ENCODE results near the gene SIGLEC15.

The SIGLEC15 gene

GRCh38 chr18:45792506-45793263 lies 32.8 kb upstream of the SIGLEC15 start:
- no peaks in the 10 kb centered on the region for H3K36me3 ChIP-seq (ENCODE audit: control insufficient read depth, insufficient read depth, low read length)
- H3K27me3 ChIP-seq (replicated peaks; ENCODE audit: control insufficient read depth, insufficient read depth, low read length): no peaks in the 10 kb centered on the region
- no peak overlapping the region for H3K4me3 ChIP-seq (replicated peaks; ENCODE audit: low read depth, low read length)
- no peak for TF ChIP-seq CTCF (IDR thresholded peaks at IDR 0.05; ENCODE audit: insufficient read depth, low read length, poor library complexity, severe bottlenecking)
- no peak for DNase-seq (ENCODE audit: extremely low read depth, insufficient read length)

- no peak overlapping the region for H3K4me3 ChIP-seq (replicated peaks; ENCODE audit: low read depth, low read length)
- no peak for DNase-seq (ENCODE audit: extremely low read depth, insufficient read length)
Observed at GRCh38 chr18:45793264-45793965, 32.1 kb upstream of the SIGLEC15 start.

GRCh38 chr18:45801416-45802004 lies 24.0 kb upstream of the SIGLEC15 start:
- H3K27me3 ChIP-seq (replicated peaks; ENCODE audit: control insufficient read depth, insufficient read depth, low read length): no peaks in the 10 kb centered on the region
- TF ChIP-seq CTCF (IDR thresholded peaks at IDR 0.05; ENCODE audit: insufficient read depth, low read length, poor library complexity, severe bottlenecking): no peak
- DNase-seq (ENCODE audit: extremely low read depth, insufficient read length): no peak
- no peak overlapping the region for H3K4me3 ChIP-seq (replicated peaks; ENCODE audit: low read depth, low read length)
- H3K36me3 ChIP-seq (ENCODE audit: control insufficient read depth, insufficient read depth, low read length): no peaks in the 10 kb centered on the region

More at GRCh38 chr18:45793264-45793965, 32.1 kb upstream of the SIGLEC15 start:
- no peaks in the 10 kb centered on the region for H3K36me3 ChIP-seq (ENCODE audit: control insufficient read depth, insufficient read depth, low read length)
- H3K27me3 ChIP-seq (replicated peaks; ENCODE audit: control insufficient read depth, insufficient read depth, low read length): no peaks in the 10 kb centered on the region
- TF ChIP-seq CTCF (IDR thresholded peaks at IDR 0.05; ENCODE audit: insufficient read depth, low read length, poor library complexity, severe bottlenecking): no peak

- no peak overlapping the region for H3K4me3 ChIP-seq (replicated peaks; ENCODE audit: low read depth, low read length)
- H3K36me3 ChIP-seq (ENCODE audit: control insufficient read depth, insufficient read depth, low read length): no peaks in the 10 kb centered on the region
- DNase-seq (ENCODE audit: extremely low read depth, insufficient read length): no peak
- TF ChIP-seq CTCF (IDR thresholded peaks at IDR 0.05; ENCODE audit: insufficient read depth, low read length, poor library complexity, severe bottlenecking): no peak
- H3K27me3 ChIP-seq (replicated peaks; ENCODE audit: control insufficient read depth, insufficient read depth, low read length): no peaks in the 10 kb centered on the region
Observed at GRCh38 chr18:45802814-45803492, 22.5 kb upstream of the SIGLEC15 start.

- H3K36me3 ChIP-seq (ENCODE audit: control insufficient read depth, insufficient read depth, low read length): no peaks in the 10 kb centered on the region
- no peak overlapping the region for H3K4me3 ChIP-seq (replicated peaks; ENCODE audit: low read depth, low read length)
- no peak for TF ChIP-seq CTCF (IDR thresholded peaks at IDR 0.05; ENCODE audit: insufficient read depth, low read length, poor library complexity, severe bottlenecking)
- no peak for DNase-seq (ENCODE audit: extremely low read depth, insufficient read length)
- no peaks in the 10 kb centered on the region for H3K27me3 ChIP-seq (replicated peaks; ENCODE audit: control insufficient read depth, insufficient read depth, low read length)
Observed at GRCh38 chr18:45805551-45805950, 19.9 kb upstream of the SIGLEC15 start.

Measured in GM06990 (cell line).